Rectal smooth muscle tissue (tissue), 1 donor: ENCODE measurements around the gene TIFAB.

ENCODE experiments used
- H3K27ac ChIP-seq: one replicate; pipeline ENCODE4 v1.7.0; 2013; ENCODE audit warnings: low read depth, low read length, inconsistent platforms
- H3K27me3 ChIP-seq: one replicate; pipeline ENCODE4 v1.7.0; 2013; ENCODE audit warnings: low read length; ENCODE audit not compliant: control insufficient read depth, insufficient read depth
- H3K36me3 ChIP-seq: one replicate; pipeline ENCODE4 v1.7.0; 2013; ENCODE audit warnings: low read length; ENCODE audit not compliant: control insufficient read depth, insufficient read depth
- H3K4me1 ChIP-seq: one replicate; pipeline ENCODE4 v1.7.0; 2013; ENCODE audit warnings: low read length; ENCODE audit not compliant: control insufficient read depth, insufficient read depth
- H3K4me3 ChIP-seq: one replicate; pipeline ENCODE4 v1.7.0; 2013; ENCODE audit warnings: low read length
- H3K9ac ChIP-seq: one replicate; pipeline ENCODE4 v1.7.0; 2013; ENCODE audit warnings: low read length

The TIFAB gene

DNA sequence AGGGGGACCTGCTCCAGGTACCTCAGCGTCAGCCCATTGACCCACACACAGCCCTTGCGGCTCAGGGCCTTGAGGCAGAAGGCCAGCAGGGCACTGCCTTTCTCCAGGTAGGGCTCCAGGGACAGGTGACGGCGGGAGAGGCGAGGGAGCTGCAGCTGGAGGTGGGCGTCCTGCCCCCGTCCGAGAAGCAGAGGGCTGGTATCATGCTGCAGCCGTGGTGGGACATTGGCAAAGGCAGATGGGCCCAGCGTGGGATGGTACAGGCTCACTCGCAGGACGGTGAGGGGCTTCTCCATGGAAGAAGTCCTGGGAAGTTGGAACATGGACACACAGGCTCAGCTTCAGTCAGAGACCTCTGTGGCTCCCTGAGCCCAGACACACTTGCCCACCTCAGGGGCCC, 2.5 kb downstream of the TIFAB start:
- Histone ChIP-seq H3K27ac (no peak overlapping the region), H3K9ac (no peak overlapping the region), H3K36me3 (no peaks in the 10 kb centered on the region), H3K4me1 (no peaks in the 10 kb centered on the region), H3K4me3 (no peak overlapping the region), H3K27me3 (no peaks in the 10 kb centered on the region)

DNA sequence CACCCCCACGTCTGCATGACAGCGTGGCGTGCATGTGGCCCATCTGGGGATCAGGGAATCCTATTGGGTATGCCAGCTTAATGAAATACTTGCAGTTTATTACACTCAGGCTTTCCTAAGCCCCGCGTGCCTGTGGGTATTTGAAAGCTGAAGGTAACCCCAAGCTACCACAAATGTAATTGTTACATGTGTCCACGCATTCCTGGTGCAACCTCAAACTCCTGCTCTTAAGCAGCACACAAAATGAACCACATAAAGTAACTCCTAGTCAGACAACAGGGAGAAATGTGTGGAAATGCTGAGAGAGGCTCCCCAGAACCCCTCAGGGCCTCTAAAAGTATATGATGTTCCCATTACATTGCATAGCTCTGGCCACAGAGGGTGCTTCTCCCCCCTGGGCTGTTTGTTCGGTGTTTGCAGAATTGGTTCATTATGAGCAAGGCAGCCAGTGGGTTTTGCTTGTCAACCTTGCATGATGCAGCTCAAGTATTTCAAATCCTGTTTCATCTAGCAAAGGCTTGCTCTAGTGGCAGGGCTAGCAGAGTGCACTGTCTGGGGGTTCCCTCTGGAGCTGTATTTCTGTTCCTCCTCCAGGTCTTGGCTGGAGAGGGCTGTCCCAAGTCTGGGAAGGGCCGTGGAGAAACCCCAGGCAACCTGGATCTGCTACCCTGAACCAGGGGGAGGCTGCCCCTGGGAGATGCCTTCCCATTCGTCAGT, 3.2 kb downstream of the TIFAB start:
- no peaks in the 10 kb centered on the region for H3K4me1 ChIP-seq

DNA sequence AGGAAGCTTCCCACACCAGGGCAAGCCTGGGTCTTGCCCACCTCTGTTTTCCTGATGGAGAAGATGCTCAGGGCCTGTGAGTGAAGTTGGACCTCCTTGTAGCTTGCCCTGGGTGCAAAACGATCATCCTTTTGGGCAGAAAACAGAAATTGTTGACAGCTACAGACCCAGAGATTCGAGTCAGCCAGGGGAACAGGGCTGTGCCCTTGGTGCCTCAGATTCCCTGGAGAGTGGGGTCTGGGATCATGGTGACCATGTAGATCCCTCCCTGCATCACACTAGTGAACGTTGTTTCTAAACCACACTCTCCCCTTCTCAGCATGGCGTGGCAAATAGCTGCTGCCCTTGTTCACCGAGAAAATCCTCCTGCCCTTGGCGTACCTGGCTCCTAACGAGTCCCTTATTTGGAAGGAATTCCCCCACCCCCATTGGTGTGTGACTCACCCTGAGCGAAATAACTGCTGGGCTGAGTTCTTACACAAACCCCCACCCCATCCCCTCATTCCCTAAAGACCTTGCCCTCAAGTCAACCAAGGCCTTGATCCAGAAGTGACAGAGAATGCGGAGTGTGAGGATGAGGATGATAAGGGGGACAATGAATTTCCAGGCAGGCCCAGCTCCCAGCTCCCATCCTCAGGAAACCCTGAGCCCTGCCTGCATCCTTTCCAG, 3.9 kb downstream of the TIFAB start:
- no peak overlapping the region for H3K4me3 ChIP-seq
- no peaks in the 10 kb centered on the region for H3K27me3 ChIP-seq
- no peak overlapping the region for H3K9ac ChIP-seq
- no peak overlapping the region for H3K27ac ChIP-seq
- H3K36me3 ChIP-seq = no peaks in the 10 kb centered on the region
- no peaks in the 10 kb centered on the region for H3K4me1 ChIP-seq

More for the DNA sequence above, 3.2 kb downstream of the TIFAB start:
- no peaks in the 10 kb centered on the region for H3K27me3 ChIP-seq
- H3K9ac ChIP-seq = no peak overlapping the region
- H3K36me3 ChIP-seq = no peaks in the 10 kb centered on the region
- no peak overlapping the region for H3K27ac ChIP-seq
- H3K4me3 ChIP-seq = no peak overlapping the region

DNA sequence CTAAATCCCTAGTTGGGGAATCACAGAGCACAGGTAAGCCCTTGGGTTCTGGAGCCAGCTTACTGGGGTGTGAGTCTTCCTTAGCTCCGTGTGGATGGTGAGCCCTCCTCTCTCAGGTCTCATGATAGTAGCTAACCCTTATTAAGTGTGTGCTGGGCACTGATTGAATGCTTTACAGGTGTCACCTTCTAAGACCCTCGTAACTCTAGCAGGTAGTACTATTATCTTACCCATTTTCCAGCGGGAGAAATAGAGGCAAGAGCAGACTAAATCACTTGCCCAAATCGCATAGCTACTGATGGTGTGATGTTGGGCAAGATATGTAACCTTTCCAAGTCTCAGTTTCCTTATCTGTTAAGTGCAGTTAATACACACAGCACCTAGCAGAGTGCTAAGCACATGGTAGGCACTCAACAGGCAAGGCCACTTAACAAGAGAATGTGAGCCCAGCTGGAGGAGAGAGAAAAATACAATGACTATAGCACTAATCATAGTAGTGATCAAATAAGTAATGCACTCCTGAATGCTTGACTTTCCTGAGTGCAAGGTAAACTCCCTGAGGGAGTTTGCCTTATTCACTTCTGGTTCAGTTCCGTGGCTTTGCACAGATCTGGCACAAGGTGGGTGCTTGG, 4.7 kb downstream of the TIFAB start, which contains the start of gene DCANP1:
TSS of gene DCANP1 (minus strand) at position 51 of the 632 bp plus-strand sequence. CDS start 240 bp downstream, outside the sequence.
- no peaks in the 10 kb centered on the region for H3K4me1 ChIP-seq
- H3K27me3 ChIP-seq = no peaks in the 10 kb centered on the region
- no peak within 1 kb of the TSS for H3K4me3 ChIP-seq
- no peak within 1 kb of the TSS for H3K27ac ChIP-seq
- H3K36me3 ChIP-seq = no peaks in the 10 kb centered on the region
- H3K9ac ChIP-seq = no peak within 1 kb of the TSS

DNA sequence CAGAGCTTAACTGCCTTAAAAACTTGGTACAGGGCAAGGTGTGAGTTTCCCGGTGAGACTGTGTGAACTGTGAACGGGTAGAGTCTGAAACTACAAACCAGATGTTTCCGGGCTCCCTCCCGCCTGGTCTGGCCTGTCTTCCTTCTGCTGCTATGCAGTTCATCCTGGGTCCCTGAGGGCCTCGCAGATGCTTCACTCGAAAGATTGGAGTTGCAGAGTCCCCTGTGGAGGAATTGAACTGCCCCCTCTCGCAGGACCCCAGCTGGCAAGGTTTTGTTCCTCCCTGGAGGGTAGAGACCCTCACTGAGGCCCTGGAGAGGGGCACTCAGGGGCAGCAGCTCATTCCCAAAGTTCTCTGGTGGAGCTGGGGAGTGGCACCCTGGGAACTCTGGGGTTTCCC, 5.5 kb downstream of the TIFAB start:
- Histone ChIP-seq H3K4me3 (no peak overlapping the region), H3K9ac (no peak overlapping the region), H3K27ac (no peak overlapping the region), H3K27me3 (no peaks in the 10 kb centered on the region), H3K36me3 (no peaks in the 10 kb centered on the region), H3K4me1 (no peaks in the 10 kb centered on the region)

DNA sequence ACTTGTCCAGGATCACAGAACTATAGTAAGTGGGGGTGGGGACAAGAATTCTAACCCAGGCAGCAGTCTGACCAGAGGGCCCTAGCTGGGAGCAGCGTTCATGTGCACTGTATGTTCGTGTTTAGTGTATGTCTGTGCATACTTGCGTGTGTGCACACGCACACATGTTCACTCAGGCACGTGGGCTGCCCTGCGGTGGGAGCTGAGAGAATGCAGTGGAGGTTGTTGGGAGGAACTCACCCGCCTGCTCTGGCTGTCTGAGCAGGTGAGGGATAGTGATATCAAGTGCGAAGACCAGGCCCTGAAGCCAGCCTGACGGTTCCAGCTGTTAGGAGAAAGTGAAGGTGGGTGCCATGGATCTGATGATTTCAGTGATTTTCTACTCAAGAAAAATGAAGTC, 5.9 kb downstream of the TIFAB start:
- Histone ChIP-seq H3K27me3 (no peaks in the 10 kb centered on the region), H3K27ac (no peak overlapping the region), H3K4me3 (no peak overlapping the region), H3K9ac (no peak overlapping the region), H3K4me1 (no peaks in the 10 kb centered on the region), H3K36me3 (no peaks in the 10 kb centered on the region)

DNA sequence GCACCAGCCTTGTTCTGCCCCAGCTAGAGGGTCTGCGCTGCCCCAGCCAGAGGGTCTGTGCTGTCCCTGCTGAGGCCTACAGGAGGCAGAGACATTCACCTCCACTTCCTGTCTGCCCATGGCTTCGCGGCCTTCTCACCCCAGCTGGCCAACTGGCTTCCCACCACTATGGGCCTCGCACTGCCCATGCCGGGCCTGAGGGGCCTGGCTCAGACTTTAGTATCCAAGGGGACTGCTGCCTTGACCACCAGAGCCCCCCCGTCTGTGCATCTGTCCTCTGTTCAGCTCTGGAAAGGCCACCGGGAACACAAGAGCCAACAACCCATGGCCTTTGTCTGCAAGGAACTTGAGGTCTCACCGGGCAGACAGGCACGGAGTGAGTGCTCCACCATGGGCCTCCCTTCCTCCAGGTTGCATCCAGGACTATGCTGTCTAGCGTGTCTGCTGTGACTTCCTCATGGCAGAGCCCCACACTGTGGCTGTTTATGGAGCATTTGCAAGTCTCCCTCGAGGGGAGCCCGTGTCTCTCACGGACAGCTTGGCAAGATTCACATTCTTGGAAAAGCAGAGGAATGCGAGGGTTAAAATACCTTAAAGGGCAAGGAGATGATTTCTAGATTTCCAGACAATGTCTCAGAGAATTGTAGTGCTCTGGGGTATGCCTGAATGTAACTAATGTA, 6.7 kb downstream of the TIFAB start:
- Histone ChIP-seq H3K4me1 (no peaks in the 10 kb centered on the region), H3K27ac (no peak overlapping the region), H3K4me3 (no peak overlapping the region), H3K27me3 (no peaks in the 10 kb centered on the region), H3K9ac (no peak overlapping the region), H3K36me3 (no peaks in the 10 kb centered on the region)

DNA sequence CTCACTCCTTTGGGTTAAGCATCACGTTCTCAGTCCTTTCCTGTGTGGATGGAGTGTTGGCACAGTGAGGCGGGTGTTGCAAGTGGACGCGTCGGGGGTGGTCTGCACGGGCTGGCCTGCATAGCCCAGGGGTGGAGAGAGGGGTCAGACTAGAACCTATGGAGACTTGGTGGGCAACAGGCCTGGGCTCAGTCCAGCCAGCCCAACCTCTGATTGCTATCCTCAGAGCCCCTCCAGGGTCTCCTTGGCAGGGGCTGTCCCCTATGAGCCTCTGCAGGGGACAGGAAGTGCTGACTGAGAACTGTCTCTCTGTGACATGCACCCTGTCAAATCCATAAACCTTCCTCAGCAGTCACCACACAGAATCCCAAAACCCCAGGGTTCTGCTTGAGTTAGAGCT, 7.3 kb downstream of the TIFAB start:
- no peaks in the 10 kb centered on the region for H3K27me3 ChIP-seq
- no peak overlapping the region for H3K27ac ChIP-seq
- no peaks in the 10 kb centered on the region for H3K36me3 ChIP-seq

DNA sequence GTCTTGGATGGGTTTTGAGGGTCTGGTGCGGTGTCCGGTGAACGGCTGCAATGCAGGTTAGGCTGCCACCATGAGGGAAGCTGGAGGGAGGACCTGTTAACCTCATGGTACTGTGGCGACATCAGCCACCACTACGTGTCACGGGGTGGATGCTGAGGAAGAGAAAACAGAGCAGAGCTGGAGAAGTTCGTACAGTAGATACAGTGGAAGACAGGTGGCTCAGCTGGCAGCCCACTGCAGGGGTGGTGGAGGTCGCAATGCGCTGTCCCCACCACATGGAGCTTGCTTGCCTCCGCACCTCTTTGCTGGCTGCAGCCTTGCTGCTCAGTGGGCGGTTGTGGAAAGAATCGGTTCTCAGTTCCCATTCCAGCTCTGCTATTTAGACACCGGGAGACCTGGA, 7.8 kb downstream of the TIFAB start:
- H3K9ac ChIP-seq = no peak overlapping the region
- no peak overlapping the region for H3K27ac ChIP-seq
- no peak overlapping the region for H3K4me3 ChIP-seq
- H3K4me1 ChIP-seq = no peaks in the 10 kb centered on the region
- H3K36me3 ChIP-seq = no peaks in the 10 kb centered on the region
- no peaks in the 10 kb centered on the region for H3K27me3 ChIP-seq

More for the DNA sequence above, 7.3 kb downstream of the TIFAB start:
- H3K4me1 ChIP-seq = no peaks in the 10 kb centered on the region
- H3K9ac ChIP-seq = no peak overlapping the region
- H3K4me3 ChIP-seq = no peak overlapping the region

DNA sequence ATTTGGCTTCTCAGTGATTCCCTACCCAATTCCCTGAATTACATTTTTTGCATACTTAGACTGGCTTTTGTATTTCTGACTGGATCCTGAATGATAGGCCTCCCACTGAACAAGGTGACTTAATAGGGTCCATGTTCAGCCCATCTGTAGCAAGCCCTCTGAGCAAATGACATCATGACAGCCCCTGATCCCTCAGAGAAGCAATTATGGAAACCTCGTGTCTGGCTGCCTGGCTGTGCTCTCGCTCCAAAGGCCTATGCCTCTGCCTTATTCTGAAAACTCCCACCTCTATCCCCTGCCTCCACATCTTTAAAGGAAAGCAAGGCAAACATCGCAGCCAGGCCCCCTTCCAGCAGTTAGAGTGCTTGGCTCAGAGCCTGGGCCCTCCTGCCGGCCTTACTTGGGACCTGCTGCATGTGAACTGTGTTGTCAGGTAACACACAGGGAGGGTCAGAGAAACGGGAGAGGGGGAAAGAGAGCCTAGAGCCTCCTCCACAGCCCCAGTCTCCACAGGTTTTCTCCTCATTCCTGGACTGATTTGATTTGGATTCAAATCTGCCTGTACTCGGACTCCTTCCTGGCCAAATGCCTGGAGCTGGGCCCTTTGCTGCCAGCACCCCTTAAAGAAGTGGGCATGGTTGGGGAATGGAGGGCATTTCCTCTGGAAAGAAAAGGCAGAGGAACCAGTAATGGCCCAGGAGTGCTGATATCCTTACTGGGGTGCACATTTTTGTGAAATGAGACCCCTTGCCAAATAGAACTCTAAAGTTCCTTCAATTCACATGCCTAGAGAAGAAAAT, 8.8 kb downstream of the TIFAB start:
- Histone ChIP-seq H3K27ac (no peak overlapping the region), H3K9ac (no peak overlapping the region), H3K36me3 (no peaks in the 10 kb centered on the region)

DNA sequence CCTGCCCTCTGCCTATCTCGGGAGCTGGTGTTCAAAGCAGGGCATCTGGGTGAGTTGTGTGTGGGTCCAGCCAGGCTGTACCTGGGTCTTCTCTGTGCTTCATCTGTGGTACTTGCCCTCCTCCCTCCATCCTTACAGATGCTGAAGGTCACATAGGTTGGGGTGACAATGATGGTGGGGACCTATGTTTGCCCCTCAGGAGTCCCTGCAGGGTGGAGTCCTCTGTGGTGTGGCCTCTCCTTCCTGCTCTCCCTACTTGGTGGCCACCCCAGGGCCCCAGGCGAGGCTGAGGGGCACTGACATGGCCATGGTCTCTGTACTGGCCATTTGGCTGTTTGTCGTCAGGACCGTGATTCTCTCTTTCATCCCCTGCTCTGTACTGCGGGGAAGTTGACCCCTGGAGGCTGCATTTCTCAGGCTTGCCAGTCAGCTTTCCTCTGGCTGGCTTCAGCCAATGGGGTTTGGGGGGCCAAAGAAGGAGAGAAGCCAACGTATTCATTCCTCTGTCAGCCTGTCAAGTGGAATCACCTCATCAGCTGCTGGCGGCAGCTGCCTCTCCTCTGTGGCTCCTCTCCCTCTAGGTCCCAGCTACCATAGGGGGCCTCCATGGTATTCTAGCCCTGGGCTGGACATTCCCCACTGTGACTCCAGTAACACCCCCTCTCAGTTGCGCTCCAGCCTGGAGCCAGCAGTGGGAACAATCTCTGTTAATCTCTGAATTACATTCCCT, 9.6 kb downstream of the TIFAB start:
- H3K4me1 ChIP-seq = peaks cover 3% of the 10 kb centered on the region
- no peak overlapping the region for H3K9ac ChIP-seq
- H3K4me3 ChIP-seq = no peak overlapping the region
- H3K27ac ChIP-seq = no peak overlapping the region
- H3K27me3 ChIP-seq = no peaks in the 10 kb centered on the region
- no peaks in the 10 kb centered on the region for H3K36me3 ChIP-seq

More for the DNA sequence above, 8.8 kb downstream of the TIFAB start:
- no peaks in the 10 kb centered on the region for H3K27me3 ChIP-seq
- peaks cover 1% of the 10 kb centered on the region for H3K4me1 ChIP-seq
- H3K4me3 ChIP-seq = no peak overlapping the region
